Measurements from ENCODE around the gene ANKRD18B.
"Not testable (repeated sequence)": the region's sequence is repeated elsewhere in the genome, so short reads cannot be mapped to it uniquely, and the experiment has no call there.

ANKRD18B gene

GRCh38 chr9:33535541-33535940 lies 11.5 kb downstream of the ANKRD18B start:
- DNase-seq = no peak

- DNase-seq = not testable (repeated sequence)
Measured at GRCh38 chr9:33543463-33543862, 19.4 kb downstream of the ANKRD18B start.

- DNase-seq = not testable (repeated sequence)
Measured at GRCh38 chr9:33545715-33546114, 21.7 kb downstream of the ANKRD18B start.

GRCh38 chr9:33548816-33549215 lies 24.8 kb downstream of the ANKRD18B start:
- not testable (repeated sequence) for DNase-seq

- not testable (repeated sequence) for DNase-seq
Measured at GRCh38 chr9:33549418-33549817, 25.4 kb downstream of the ANKRD18B start.

GRCh38 chr9:33551183-33551582 lies 27.1 kb downstream of the ANKRD18B start:
- DNase-seq = not testable (repeated sequence)

- DNase-seq = not testable (repeated sequence)
Measured at GRCh38 chr9:33552315-33552725, 28.3 kb downstream of the ANKRD18B start.

- not testable (repeated sequence) for DNase-seq
Measured at GRCh38 chr9:33560217-33560616, 36.2 kb downstream of the ANKRD18B start.

GRCh38 chr9:33562196-33562595 lies 38.1 kb downstream of the ANKRD18B start:
- not testable (repeated sequence) for DNase-seq

- not testable (repeated sequence) for DNase-seq
Measured at GRCh38 chr9:33567776-33568175, 43.7 kb downstream of the ANKRD18B start.

GRCh38 chr9:33577786-33578185 lies 53.7 kb downstream of the ANKRD18B start:
- DNase-seq = not testable (repeated sequence)

GRCh38 chr9:33579996-33580395 lies 55.9 kb downstream of the ANKRD18B start:
- not testable (repeated sequence) for DNase-seq

- DNase-seq = not testable (repeated sequence)
Measured at GRCh38 chr9:33582686-33583085, 58.6 kb downstream of the ANKRD18B start.

GRCh38 chr9:33586128-33586527 lies 62.1 kb downstream of the ANKRD18B start:
- DNase-seq = not testable (repeated sequence)

- DNase-seq = not testable (repeated sequence)
Measured at GRCh38 chr9:33587799-33588198, 63.7 kb downstream of the ANKRD18B start.

GRCh38 chr9:33588876-33589275 lies 64.8 kb downstream of the ANKRD18B start:
- not testable (repeated sequence) for DNase-seq

GRCh38 chr9:33590857-33591256 lies 66.8 kb downstream of the ANKRD18B start:
- not testable (repeated sequence) for DNase-seq

GRCh38 chr9:33596974-33597373 lies 72.9 kb downstream of the ANKRD18B start:
- DNase-seq = not testable (repeated sequence)

- not testable (repeated sequence) for DNase-seq
Measured at GRCh38 chr9:33597386-33597785, 73.3 kb downstream of the ANKRD18B start.

GRCh38 chr9:33598796-33599379 lies 74.8 kb downstream of the ANKRD18B start:
- not testable (repeated sequence) for DNase-seq

- not testable (repeated sequence) for DNase-seq
Measured at GRCh38 chr9:33600911-33601310, 76.9 kb downstream of the ANKRD18B start.

GRCh38 chr9:33604249-33604648 lies 80.2 kb downstream of the ANKRD18B start:
- DNase-seq = not testable (repeated sequence)

GRCh38 chr9:33604936-33605335 lies 80.9 kb downstream of the ANKRD18B start:
- not testable (repeated sequence) for DNase-seq

- DNase-seq = no peak
Measured at GRCh38 chr9:33611358-33611757, 87.3 kb downstream of the ANKRD18B start.

- not testable (repeated sequence) for DNase-seq
Measured at GRCh38 chr9:33612410-33612809, 88.4 kb downstream of the ANKRD18B start.

Measured in CD4-positive, alpha-beta T cell treated with Interferon gamma for 1 hour (primary cell).